ENCODE measurements around the gene BCAP31. TPM values are rescaled to one million over a fixed set of nuclear protein-coding genes. Genes with fewer than 3 reads are reported as not detected.

Gene BCAP31
- total RNA-seq, 4 donors from 2014 or later: 170 to 228 (median 185) TPM

- no peaks in the 10 kb centered on the region for H3K27me3 ChIP-seq
- WGBS, 2 donors: 94% methylated on average over 10 of the region's 20 CpGs; no CpG with 5 or more reads in 1 of the 2 donors
- H3K27ac ChIP-seq: no peak overlapping the region
- no peaks in the 10 kb centered on the region for H3K4me1 ChIP-seq
- intact Hi-C loops (cut with DNase I): loop anchor here (5.0 kb wide), 1 partner anchor 185 kb away; no protein-coding TSS in a partner anchor
- H3K9me3 ChIP-seq: no peaks in the 10 kb centered on the region
- no peak overlapping the region for H3K4me3 ChIP-seq (replicated peaks in 1 of 3)
- no peak for DNase-seq
- TF ChIP-seq POLR2A (IDR thresholded peaks at IDR 0.05): no peak
- TF ChIP-seq, protein P1, sequence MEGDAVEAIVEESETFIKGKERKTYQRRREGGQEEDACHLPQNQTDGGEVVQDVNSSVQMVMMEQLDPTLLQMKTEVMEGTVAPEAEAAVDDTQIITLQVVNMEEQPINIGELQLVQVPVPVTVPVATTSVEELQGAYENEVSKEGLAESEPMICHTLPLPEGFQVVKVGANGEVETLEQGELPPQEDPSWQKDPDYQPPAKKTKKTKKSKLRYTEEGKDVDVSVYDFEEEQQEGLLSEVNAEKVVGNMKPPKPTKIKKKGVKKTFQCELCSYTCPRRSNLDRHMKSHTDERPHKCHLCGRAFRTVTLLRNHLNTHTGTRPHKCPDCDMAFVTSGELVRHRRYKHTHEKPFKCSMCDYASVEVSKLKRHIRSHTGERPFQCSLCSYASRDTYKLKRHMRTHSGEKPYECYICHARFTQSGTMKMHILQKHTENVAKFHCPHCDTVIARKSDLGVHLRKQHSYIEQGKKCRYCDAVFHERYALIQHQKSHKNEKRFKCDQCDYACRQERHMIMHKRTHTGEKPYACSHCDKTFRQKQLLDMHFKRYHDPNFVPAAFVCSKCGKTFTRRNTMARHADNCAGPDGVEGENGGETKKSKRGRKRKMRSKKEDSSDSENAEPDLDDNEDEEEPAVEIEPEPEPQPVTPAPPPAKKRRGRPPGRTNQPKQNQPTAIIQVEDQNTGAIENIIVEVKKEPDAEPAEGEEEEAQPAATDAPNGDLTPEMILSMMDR (IDR thresholded peaks at IDR 0.05): no peak
- no peaks in the 10 kb centered on the region for H3K36me3 ChIP-seq
Observed at GRCh38 chrX:153767674-153768055, 43.5 kb upstream of the BCAP31 start.

GRCh38 chrX:153766871-153767673 lies 42.9 kb upstream of the BCAP31 start:
- Histone ChIP-seq H3K4me1 (no peaks in the 10 kb centered on the region), H3K36me3 (no peaks in the 10 kb centered on the region), H3K27me3 (no peaks in the 10 kb centered on the region), H3K9me3 (no peaks in the 10 kb centered on the region), H3K4me3 (replicated peaks in 1 of 3) (no peak overlapping the region), H3K27ac (no peak overlapping the region)
- no peak for TF ChIP-seq POLR2A (IDR thresholded peaks at IDR 0.05)
- TF ChIP-seq, protein P1 (IDR thresholded peaks at IDR 0.05): no peak
- intact Hi-C loops (cut with DNase I): loop anchor here (5.0 kb wide), 1 partner anchor 185 kb away; no protein-coding TSS in a partner anchor
- 86 to 88% methylated on average over 8 to 11 of the region's 56 CpGs for WGBS, 2 donors
- no peak for DNase-seq

- H3K36me3 ChIP-seq: no peaks in the 10 kb centered on the region
- H3K4me3 ChIP-seq (replicated peaks in 1 of 3): no peak overlapping the region
- 39 to 52% methylated on average over 12 to 21 of the region's 21 CpGs for WGBS, 2 donors
- H3K4me1 ChIP-seq: no peaks in the 10 kb centered on the region
- H3K9me3 ChIP-seq: no peaks in the 10 kb centered on the region
- no peak overlapping the region for H3K27ac ChIP-seq
- no peaks in the 10 kb centered on the region for H3K27me3 ChIP-seq
- no peak for DNase-seq
- no peak for TF ChIP-seq POLR2A (IDR thresholded peaks at IDR 0.05)
- TF ChIP-seq, protein P1 (IDR thresholded peaks at IDR 0.05): no peak
- intact Hi-C loops (cut with DNase I): loop anchor here (5.0 kb wide), 1 partner anchor 186 kb away; no protein-coding TSS in a partner anchor
Observed at GRCh38 chrX:153766098-153766817, 42.1 kb upstream of the BCAP31 start.

GRCh38 chrX:153765138-153766079 lies 41.2 kb upstream of the BCAP31 start:
- intact Hi-C loops (cut with DNase I): loop anchor here (5.0 kb wide), 1 partner anchor 187 kb away; no protein-coding TSS in a partner anchor
- TF ChIP-seq, protein P1 (IDR thresholded peaks at IDR 0.05): no peak
- no peak for TF ChIP-seq POLR2A (IDR thresholded peaks at IDR 0.05)
- Histone ChIP-seq H3K4me3 (replicated peaks in 1 of 3) (no peak overlapping the region), H3K9me3 (no peaks in the 10 kb centered on the region), H3K36me3 (no peaks in the 10 kb centered on the region), H3K27ac (no peak overlapping the region), H3K4me1 (no peaks in the 10 kb centered on the region), H3K27me3 (no peaks in the 10 kb centered on the region)
- WGBS, 2 donors: 63 to 80% methylated on average over 3 of the region's 27 CpGs
- no peak for DNase-seq

All from thyroid gland (tissue), 4 donors.